SK-N-SH treated with all-trans-retinoic acid at 6 μM for 48 hours (cell line): ENCODE data around the gene OR5K2.

Source experiments
- ARNTL ChIP-seq: fragments of 450-650 bp; formaldehyde crosslinking; IDR thresholded peaks from 2 replicates; pipeline ENCODE4 v1.5.0; 2020; ENCODE audit warnings: low read depth, mild to moderate bottlenecking, moderate library complexity, borderline replicate concordance
- OSR1 ChIP-seq: fragments of 250-450 bp; sonication (Bioruptor Pico); IDR thresholded peaks from 2 replicates; pipeline ENCODE4 v1.8.0; 2022; ENCODE audit warnings: moderate library complexity, mild to moderate bottlenecking, inconsistent platforms
- PPARA ChIP-seq: fragments of 250-450 bp; sonication (Bioruptor Pico); IDR thresholded peaks from 2 replicates; pipeline ENCODE4 v1.5.0; 2020; ENCODE audit warnings: mild to moderate bottlenecking, borderline replicate concordance
- RARB ChIP-seq: fragments of 250-450 bp; sonication (Bioruptor Pico); IDR thresholded peaks from 2 replicates; pipeline ENCODE4 v1.8.0; 2021; ENCODE audit warnings: mild to moderate bottlenecking, moderate library complexity
- TOX ChIP-seq: fragments of 250-450 bp; sonication (Bioruptor Pico); IDR thresholded peaks from 2 replicates; pipeline ENCODE4 v1.8.0; 2021; ENCODE audit warnings: mild to moderate bottlenecking, moderate library complexity, borderline replicate concordance
- ZC3H10 ChIP-seq: fragments of 250-450 bp; sonication (Bioruptor Pico); IDR thresholded peaks from 2 replicates; pipeline ENCODE4 v1.5.1; 2021; ENCODE audit warnings: mild to moderate bottlenecking, moderate library complexity
- ZFP3 ChIP-seq: fragments of 250-450 bp; sonication (Bioruptor Pico); IDR thresholded peaks from 2 replicates; pipeline ENCODE4 v1.5.0; 2020; ENCODE audit warnings: mild to moderate bottlenecking, moderate library complexity
- ZNF565 ChIP-seq: fragments of 450-650 bp; formaldehyde crosslinking; conservative IDR thresholded peaks from 2 replicates; pipeline ENCODE4 v1.5.0; 2020; ENCODE audit warnings: low read depth, mild to moderate bottlenecking, moderate library complexity
- ZNF8 ChIP-seq: fragments of 450-650 bp; formaldehyde crosslinking; IDR thresholded peaks from 2 replicates; pipeline ENCODE4 v1.5.0; 2020; ENCODE audit warnings: mild to moderate bottlenecking, moderate library complexity
- TF ChIP-seq, protein P1 (sequence below): fragments of 250-450 bp; sonication (Bioruptor Pico); IDR thresholded peaks from 2 replicates; pipeline ENCODE4 v1.5.0; 2020; ENCODE audit warnings: mild to moderate bottlenecking, moderate library complexity
- TF ChIP-seq, protein P2 (sequence below): fragments of 250-450 bp; sonication (Bioruptor Pico); IDR thresholded peaks from 2 replicates; pipeline ENCODE4 v1.8.0; 2020; ENCODE audit warnings: mild to moderate bottlenecking, moderate library complexity, borderline replicate concordance
- TF ChIP-seq, protein P3 (sequence below): fragments of 250-450 bp; sonication (Bioruptor Pico); IDR thresholded peaks from 2 replicates; pipeline ENCODE4 v1.5.1; 2020; ENCODE audit warnings: low read depth, mild to moderate bottlenecking, moderate library complexity

DNA sequence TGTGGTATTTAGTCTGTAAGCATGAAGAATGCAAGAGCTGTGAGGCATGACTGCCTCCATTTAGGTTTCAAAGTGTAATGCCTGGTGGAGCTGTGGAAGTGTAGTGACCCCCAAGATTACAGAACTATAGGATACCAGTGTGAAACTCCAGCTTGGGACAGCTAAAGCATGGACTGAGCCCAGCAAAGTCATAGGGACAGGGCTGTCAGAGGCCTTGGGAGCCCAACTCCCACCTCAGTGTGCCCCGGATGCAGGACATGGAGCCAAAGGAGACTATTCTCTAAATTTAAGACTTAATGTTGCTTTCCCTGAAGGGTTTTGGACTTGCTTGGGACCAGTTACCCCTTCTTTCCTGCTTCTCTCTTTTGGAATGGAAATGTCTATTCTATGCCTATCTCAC lies 45.1 kb downstream of the OR5K2 start:
- TF ChIP-seq PPARA (CRISPR knock-in tag) (no peak), RARB (no peak), OSR1 (no peak), ZC3H10 (CRISPR knock-in tag) (no peak), ZFP3 (CRISPR knock-in tag) (no peak), TOX (CRISPR knock-in tag) (no peak), ZNF8 (CRISPR knock-in tag) (no peak), ZNF565 (CRISPR knock-in tag) (no peak), ARNTL (CRISPR knock-in tag) (no peak)
- TF ChIP-seq, protein P1, sequence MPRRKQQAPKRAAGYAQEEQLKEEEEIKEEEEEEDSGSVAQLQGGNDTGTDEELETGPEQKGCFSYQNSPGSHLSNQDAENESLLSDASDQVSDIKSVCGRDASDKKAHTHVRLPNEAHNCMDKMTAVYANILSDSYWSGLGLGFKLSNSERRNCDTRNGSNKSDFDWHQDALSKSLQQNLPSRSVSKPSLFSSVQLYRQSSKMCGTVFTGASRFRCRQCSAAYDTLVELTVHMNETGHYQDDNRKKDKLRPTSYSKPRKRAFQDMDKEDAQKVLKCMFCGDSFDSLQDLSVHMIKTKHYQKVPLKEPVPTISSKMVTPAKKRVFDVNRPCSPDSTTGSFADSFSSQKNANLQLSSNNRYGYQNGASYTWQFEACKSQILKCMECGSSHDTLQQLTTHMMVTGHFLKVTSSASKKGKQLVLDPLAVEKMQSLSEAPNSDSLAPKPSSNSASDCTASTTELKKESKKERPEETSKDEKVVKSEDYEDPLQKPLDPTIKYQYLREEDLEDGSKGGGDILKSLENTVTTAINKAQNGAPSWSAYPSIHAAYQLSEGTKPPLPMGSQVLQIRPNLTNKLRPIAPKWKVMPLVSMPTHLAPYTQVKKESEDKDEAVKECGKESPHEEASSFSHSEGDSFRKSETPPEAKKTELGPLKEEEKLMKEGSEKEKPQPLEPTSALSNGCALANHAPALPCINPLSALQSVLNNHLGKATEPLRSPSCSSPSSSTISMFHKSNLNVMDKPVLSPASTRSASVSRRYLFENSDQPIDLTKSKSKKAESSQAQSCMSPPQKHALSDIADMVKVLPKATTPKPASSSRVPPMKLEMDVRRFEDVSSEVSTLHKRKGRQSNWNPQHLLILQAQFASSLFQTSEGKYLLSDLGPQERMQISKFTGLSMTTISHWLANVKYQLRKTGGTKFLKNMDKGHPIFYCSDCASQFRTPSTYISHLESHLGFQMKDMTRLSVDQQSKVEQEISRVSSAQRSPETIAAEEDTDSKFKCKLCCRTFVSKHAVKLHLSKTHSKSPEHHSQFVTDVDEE (CRISPR knock-in tag), result no peak
- TF ChIP-seq, protein P2, sequence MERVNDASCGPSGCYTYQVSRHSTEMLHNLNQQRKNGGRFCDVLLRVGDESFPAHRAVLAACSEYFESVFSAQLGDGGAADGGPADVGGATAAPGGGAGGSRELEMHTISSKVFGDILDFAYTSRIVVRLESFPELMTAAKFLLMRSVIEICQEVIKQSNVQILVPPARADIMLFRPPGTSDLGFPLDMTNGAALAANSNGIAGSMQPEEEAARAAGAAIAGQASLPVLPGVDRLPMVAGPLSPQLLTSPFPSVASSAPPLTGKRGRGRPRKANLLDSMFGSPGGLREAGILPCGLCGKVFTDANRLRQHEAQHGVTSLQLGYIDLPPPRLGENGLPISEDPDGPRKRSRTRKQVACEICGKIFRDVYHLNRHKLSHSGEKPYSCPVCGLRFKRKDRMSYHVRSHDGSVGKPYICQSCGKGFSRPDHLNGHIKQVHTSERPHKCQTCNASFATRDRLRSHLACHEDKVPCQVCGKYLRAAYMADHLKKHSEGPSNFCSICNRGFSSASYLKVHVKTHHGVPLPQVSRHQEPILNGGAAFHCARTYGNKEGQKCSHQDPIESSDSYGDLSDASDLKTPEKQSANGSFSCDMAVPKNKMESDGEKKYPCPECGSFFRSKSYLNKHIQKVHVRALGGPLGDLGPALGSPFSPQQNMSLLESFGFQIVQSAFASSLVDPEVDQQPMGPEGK (CRISPR knock-in tag), result no peak
- TF ChIP-seq, protein P3, sequence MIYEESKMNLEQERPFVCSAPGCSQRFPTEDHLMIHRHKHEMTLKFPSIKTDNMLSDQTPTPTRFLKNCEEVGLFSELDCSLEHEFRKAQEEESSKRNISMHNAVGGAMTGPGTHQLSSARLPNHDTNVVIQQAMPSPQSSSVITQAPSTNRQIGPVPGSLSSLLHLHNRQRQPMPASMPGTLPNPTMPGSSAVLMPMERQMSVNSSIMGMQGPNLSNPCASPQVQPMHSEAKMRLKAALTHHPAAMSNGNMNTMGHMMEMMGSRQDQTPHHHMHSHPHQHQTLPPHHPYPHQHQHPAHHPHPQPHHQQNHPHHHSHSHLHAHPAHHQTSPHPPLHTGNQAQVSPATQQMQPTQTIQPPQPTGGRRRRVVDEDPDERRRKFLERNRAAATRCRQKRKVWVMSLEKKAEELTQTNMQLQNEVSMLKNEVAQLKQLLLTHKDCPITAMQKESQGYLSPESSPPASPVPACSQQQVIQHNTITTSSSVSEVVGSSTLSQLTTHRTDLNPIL (CRISPR knock-in tag), result no peak
